ENCODE measurements around the gene PMVK. TPM values are rescaled to one million over a fixed set of nuclear protein-coding genes. Genes with fewer than 3 reads are reported as not detected.

The PMVK gene
- total RNA-seq, 3 donors from 2014 or later: 28.4 to 37.6 (median 35.8) TPM

DNA sequence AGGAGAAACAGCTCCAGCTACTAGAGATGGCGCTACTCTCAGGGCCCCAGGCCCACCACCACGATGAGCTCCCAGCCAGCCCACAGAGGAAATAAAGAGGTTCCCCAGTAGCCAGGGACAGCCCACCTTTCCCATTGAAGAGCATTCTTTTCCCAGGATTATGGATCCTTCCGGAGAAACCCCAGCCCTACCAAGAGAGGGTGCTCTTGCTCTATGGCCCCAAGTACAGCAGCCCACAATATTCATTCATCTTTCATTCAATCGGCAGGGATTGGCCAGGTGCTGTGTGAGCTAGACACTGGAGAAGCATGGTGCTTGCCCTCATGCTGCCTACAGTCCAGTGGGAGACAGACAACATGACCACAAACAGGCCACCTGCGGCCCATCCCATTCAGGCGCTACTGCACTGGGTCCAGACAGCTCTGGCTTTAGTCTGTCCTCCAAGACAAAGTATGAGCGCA lies 29.9 kb downstream of the PMVK start:
- Histone ChIP-seq H3K36me3 (ENCODE audit: low read depth) (no peaks in the 10 kb centered on the region), H3K4me3 (no peak overlapping the region), H3K4me1 (ENCODE audit: low read depth) (no peaks in the 10 kb centered on the region), H3K9me3 (no peaks in the 10 kb centered on the region)
- TF ChIP-seq, protein P1, sequence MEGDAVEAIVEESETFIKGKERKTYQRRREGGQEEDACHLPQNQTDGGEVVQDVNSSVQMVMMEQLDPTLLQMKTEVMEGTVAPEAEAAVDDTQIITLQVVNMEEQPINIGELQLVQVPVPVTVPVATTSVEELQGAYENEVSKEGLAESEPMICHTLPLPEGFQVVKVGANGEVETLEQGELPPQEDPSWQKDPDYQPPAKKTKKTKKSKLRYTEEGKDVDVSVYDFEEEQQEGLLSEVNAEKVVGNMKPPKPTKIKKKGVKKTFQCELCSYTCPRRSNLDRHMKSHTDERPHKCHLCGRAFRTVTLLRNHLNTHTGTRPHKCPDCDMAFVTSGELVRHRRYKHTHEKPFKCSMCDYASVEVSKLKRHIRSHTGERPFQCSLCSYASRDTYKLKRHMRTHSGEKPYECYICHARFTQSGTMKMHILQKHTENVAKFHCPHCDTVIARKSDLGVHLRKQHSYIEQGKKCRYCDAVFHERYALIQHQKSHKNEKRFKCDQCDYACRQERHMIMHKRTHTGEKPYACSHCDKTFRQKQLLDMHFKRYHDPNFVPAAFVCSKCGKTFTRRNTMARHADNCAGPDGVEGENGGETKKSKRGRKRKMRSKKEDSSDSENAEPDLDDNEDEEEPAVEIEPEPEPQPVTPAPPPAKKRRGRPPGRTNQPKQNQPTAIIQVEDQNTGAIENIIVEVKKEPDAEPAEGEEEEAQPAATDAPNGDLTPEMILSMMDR (IDR thresholded peaks at IDR 0.05): peak; percentile 12
- intact Hi-C loops (cut with DNase I, micrococcal nuclease): no loop called here
- DNase-seq (peak in 1 of 3 donors; percentile 43), ATAC-seq (peak; percentile 82)

DNA sequence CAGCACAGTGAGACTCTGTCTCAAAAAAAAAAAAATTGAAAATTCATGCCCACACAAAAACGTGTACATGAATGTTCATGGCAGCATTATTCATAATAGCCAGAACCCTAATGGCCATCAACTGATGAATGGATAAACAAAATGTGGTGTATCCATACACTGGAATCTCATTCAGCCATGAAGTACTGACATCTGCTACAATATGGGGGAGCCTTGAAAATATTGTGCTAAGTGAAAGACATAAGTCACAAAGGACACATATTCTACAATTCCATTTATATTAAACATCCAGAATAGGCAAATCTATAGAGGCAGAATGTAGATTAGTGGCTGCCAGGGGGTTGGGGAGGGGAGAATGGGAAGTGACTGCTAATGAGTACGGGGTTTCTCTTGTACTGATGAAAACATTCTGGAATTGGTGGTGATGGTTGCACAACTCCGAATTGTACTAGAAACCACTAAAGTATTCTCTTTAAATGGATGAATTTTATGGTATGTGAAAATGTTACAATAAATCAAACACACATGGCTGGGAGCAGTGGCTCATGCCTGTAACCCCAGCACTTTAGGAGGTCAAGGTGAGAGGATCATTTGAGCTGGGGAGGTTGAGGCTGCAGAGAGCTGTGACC lies 33.5 kb downstream of the PMVK start:
- intact Hi-C loops (cut with DNase I, micrococcal nuclease): no loop called here
- Histone ChIP-seq H3K4me1 (ENCODE audit: low read depth) (no peaks in the 10 kb centered on the region), H3K4me3 (no peak overlapping the region), H3K36me3 (ENCODE audit: low read depth) (no peaks in the 10 kb centered on the region), H3K9me3 (no peaks in the 10 kb centered on the region)
- DNase-seq (no peak), ATAC-seq (no peak)
- TF ChIP-seq, protein P1 (IDR thresholded peaks at IDR 0.05): no peak

DNA sequence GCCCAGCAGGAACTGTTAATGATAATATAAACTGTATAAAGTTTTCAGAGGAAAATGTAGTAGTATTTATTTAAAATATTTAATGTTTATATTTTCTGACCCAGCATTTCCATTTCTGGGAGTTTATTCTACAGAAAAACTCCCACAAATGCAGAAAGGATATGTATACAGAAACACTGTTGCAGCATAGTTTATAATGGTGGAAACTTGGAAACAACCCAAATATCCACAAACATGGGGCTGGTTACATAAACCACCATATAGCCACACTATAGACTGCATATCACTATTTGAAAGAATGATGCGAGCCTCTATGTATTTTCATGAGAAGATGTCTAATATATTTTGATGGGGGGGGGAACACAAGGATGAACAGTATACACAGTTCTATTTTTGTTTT lies 34.9 kb downstream of the PMVK start:
- DNase-seq: no peak
- intact Hi-C loops (cut with DNase I, micrococcal nuclease): no loop called here
- ATAC-seq: no peak
- H3K4me3 ChIP-seq: no peak overlapping the region
- no peaks in the 10 kb centered on the region for H3K4me1 ChIP-seq (ENCODE audit: low read depth)
- TF ChIP-seq, protein P1 (IDR thresholded peaks at IDR 0.05): no peak
- no peaks in the 10 kb centered on the region for H3K36me3 ChIP-seq (ENCODE audit: low read depth)
- H3K9me3 ChIP-seq: no peaks in the 10 kb centered on the region

DNA sequence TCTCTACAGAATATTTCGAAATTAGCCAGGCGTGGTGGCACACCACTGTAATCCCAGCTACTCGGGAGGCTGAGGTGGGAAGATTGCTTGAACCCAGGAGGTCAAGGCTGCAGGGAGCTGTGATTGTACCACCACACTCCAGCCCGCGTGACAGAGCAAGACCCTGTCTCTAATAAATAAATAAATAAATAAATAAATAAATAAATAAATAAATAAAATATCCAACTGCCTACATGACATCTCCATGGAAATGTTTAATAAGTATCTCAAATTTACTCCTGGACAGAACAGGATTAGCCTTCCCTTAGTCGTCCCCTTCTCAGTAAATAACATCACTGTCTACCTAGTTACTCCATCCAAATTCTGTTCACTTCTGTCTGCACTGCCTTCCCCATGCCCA lies 37.5 kb downstream of the PMVK start:
- Histone ChIP-seq H3K9me3 (no peaks in the 10 kb centered on the region), H3K4me1 (ENCODE audit: low read depth) (no peaks in the 10 kb centered on the region), H3K36me3 (ENCODE audit: low read depth) (no peaks in the 10 kb centered on the region), H3K4me3 (no peak overlapping the region)
- ATAC-seq (no peak), DNase-seq (no peak)
- intact Hi-C loops (cut with DNase I, micrococcal nuclease): no loop called here
- TF ChIP-seq, protein P1 (IDR thresholded peaks at IDR 0.05): no peak

DNA sequence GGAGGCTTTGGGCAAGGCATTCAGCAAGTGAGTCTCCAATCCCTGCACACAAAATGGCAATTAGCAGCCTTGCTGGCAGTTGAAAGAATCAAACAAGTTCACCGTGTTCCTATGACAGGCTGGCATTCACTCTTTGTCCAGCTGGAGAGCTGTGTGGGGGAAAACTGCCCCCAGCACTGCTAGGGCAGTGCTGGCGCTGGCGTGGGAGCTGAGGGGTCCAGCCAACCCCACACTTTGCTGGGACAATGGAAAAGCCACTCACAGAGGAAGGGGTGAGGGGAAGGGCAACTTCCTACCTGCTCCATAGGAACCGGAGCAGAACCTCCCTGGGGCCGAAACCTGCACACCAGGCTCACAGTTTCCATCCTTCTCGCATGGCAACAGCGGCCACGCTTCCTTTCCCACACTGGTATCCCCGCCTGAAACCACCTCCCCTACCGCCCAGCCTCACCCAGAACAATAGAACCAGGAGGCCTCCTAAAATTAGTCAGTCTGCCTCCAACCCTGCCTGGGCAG lies 39.7 kb downstream of the PMVK start:
- Histone ChIP-seq H3K36me3 (ENCODE audit: low read depth) (no peaks in the 10 kb centered on the region), H3K4me3 (no peak overlapping the region), H3K4me1 (ENCODE audit: low read depth) (no peaks in the 10 kb centered on the region), H3K9me3 (no peaks in the 10 kb centered on the region)
- ATAC-seq: no peak
- no peak for DNase-seq
- TF ChIP-seq, protein P1 (IDR thresholded peaks at IDR 0.05): no peak
- intact Hi-C loops (cut with DNase I, micrococcal nuclease): no loop called here

Data from mucosa of descending colon (tissue), 3 donors.